H54 (cell line): ENCODE results near the gene FOSL2.

Source experiments
- DNase-seq: peaks from one replicate; pipeline ENCODE4 v3.0.0; 2011; ENCODE audit warnings: low spot score, mixed read lengths; ENCODE audit not compliant: insufficient read length
- FAIRE-seq: peaks from 3 replicates; lab custom pipeline; 2011; peaks lifted over from hg19 to GRCh38; lab: Jason Lieb, UNC
- POLR2A ChIP-seq: IDR thresholded peaks from 2 replicates; pipeline ENCODE4 v1.6.1; 2011; ENCODE audit warnings: low read depth, mild to moderate bottlenecking, low read length

Gene FOSL2

GRCh38 chr2:28413152-28413898, 20.7 kb downstream of the FOSL2 start:
- TF ChIP-seq POLR2A = no peak
- DNase-seq = no peak

GRCh38 chr2:28413899-28414295, 21.2 kb downstream of the FOSL2 start:
- FAIRE-seq (no peak), DNase-seq (no peak)
- no peak for TF ChIP-seq POLR2A

More at GRCh38 chr2:28413152-28413898, 20.7 kb downstream of the FOSL2 start:
- FAIRE-seq = no peak

GRCh38 chr2:28414583-28414982, 21.9 kb downstream of the FOSL2 start:
- no peak for FAIRE-seq
- DNase-seq = no peak
- TF ChIP-seq POLR2A = no peak

DNA sequence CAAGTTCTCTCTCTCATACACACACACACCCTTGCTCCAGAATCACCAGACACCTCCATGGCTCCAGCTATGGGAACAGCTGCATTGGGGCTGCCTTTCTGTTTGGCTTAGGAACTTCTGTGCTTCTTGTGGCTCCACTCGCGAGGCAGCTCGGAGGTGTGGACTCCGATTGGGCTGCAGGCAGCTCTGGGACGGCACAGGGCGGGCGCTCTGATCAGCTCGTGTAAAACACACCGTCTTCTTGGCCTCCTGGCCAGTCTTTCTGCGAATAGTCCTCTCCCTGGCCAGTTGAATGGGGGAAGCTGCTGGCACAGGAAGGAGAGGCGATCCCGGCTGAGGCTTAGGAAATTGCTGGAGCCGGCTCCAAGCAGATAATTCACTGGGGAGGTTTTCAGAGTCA, 22.4 kb downstream of the FOSL2 start:
- no peak for TF ChIP-seq POLR2A
- FAIRE-seq = no peak
- no peak for DNase-seq

DNA sequence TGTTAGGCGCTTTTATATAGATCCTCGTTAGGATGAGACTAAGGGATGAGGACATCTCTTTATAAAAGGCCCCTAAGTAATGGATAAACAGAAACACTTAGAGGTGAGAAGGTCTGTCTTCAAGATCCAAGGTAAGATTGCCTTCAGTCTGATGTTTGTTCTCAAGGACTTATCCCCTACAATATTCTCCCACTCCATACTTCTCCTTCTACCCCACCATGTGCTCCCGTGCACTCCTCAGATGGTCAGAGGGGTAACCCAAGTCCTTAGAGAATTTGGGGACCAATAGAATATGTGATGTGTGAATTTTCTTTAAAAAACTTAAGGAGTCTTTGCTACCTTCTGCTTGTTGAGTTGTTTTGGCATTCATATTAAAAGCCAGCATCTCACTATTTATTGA, 23.1 kb downstream of the FOSL2 start:
- FAIRE-seq (no peak), DNase-seq (no peak)
- no peak for TF ChIP-seq POLR2A

DNA sequence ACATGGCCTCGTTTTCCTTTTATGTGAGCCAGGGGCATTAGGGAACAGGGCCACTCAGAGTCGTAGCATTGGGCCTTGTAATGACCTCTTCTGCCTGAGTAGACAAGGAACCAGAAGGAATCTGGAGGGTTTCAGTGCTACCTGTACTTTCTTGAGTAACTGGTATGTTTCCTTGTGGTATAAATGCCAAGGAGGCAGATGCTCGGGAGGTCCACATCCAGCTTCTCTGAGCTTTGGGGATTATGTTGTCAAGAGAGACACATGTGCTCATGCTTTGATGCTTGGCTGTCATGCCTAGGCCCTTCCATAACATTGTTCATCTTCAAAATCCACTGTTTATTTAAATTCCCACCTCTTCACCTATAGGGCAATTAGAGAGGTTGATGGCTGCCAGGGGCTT, 26.3 kb downstream of the FOSL2 start:
- TF ChIP-seq POLR2A = no peak
- DNase-seq = no peak
- no peak for FAIRE-seq

DNA sequence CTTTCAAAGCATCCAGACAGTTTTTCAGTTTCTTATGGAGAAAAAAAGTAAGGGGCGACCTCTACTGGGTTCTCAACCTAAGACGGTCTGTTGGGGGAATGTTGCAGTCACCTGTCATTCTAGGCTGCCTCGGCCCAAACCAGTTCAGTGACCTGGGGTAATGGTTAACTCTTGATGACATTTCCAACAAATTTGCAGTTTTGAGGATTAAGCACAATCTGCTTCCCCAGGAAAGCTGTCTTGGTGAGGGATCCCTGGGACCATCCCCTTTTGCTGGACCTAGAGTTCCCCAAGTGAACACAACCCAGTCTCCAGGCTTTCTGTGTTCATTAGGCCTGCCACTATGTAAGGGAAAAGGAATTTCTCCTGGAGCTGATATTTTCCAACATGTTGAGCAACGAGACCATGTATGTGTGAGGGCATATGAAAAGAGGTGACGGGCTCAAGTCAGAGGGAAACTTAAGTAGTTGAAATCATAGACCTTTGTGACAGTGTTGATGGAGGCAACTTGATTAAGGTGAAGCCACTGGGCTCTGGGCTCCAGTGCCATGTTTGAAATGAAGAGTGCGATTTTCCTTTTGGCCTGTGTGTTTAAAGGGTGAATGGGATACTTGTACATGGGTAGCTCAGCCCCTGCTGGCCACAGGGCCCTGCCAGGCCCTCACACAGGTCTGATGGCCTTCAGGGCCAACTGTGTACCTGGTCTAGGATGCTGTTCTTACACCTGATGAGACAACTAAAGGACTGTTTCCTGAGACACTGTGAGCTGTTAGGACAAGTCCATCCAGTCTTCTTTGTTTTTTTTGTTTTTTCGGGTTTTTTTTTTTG, 27.0 kb downstream of the FOSL2 start:
- TF ChIP-seq POLR2A = no peak
- FAIRE-seq = no peak
- DNase-seq = no peak

DNA sequence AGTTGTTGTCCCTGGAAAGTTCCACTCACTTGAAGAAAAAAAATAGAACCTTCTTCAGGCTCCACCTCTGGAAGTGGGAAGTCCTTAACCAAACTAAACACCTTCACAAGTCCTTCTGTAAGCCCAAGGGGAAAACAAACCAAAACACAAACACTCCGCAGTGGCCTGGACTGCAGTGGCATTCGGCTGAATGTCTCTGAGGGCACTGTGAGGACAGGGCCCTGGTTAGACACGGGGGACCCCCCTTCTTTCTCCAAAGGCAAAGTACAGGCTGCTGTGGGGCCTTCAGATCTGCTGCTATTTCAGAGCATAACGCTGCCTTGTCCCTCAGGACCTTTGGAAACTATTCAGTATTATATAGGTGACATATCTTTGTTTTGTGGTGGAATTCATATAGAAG, 28.1 kb downstream of the FOSL2 start:
- DNase-seq (no peak), FAIRE-seq (no peak)
- TF ChIP-seq POLR2A = no peak

DNA sequence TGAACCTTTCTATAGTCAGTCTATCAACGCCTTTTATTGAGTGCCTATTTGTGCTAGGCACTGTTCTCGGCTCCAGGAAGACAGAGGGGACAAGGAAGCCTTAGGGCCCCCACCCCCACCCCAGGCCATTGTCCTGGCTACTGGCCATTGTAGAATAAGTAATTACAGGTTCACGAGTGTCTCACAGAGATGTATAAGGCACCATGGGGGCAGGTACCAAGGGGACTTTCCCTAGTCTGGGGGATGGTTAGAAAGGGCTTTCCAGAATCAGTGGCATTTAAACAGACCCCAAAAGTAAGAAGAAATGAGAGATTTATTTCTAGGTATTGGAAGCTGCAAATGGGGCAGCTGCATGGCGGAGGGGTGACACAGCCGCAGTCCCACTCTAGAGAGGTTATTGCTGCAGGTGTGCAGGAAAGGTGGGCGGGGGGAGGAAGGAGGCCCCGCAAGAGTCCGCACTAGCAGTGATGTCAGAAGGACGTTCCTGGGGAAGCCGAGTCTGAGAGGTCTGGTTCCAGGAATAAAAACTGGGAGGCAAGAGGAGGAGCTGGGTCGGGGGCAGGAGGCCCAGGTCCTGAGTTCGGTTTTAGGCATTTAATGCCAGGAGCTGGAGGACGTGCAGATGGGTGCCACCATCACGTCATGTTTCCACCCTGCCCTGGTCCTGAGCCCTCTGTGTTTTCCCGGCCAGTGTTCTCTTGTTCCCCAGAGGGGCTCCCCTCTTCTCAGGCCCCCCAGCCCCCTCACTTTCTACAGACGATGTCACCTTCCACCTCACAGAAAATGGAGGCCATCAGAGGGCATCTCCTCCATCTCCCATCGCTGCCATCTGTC, 30.5 kb downstream of the FOSL2 start:
- no peak for FAIRE-seq
- no peak for DNase-seq
- TF ChIP-seq POLR2A = no peak

DNA sequence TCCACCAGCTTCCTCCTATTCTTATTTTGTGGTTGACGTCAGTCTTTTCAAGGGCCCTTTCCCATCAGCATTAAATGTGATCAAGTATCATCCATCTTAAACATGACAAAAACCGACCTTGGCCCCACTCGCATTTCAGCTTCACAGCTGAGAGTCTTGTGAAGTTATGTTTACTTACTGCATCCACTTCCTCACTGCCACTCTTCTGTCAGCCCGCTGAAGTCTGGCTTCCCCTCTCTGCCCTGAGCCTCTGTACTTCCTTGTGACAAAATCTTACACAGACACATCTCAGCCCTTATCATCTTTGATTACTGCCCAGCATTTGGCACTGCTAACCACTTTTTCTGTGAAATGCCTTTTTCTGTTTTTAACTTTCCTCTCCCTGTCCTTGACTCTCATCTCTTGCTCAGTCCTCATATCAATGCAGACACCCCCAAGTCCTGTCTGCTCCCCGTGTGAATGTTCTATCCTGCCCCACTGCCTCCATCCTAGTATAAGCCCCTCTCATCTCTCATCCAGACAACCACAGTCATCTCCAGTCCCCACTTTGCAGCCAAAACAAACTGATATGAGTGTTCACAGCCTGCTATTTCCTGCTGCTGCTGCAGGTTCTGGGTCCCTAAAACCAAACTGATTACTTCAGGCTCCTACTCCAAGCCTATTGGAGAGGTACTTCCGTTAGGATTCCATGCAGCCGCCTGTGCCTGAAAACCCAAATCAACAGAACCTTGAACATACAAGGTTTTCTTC, 31.4 kb downstream of the FOSL2 start:
- no peak for DNase-seq
- TF ChIP-seq POLR2A = no peak

GRCh38 chr2:28424799-28425463, 32.3 kb downstream of the FOSL2 start:
- DNase-seq = no peak
- no peak for FAIRE-seq
- TF ChIP-seq POLR2A = no peak

More for the DNA sequence above, 31.4 kb downstream of the FOSL2 start:
- FAIRE-seq = no peak

DNA sequence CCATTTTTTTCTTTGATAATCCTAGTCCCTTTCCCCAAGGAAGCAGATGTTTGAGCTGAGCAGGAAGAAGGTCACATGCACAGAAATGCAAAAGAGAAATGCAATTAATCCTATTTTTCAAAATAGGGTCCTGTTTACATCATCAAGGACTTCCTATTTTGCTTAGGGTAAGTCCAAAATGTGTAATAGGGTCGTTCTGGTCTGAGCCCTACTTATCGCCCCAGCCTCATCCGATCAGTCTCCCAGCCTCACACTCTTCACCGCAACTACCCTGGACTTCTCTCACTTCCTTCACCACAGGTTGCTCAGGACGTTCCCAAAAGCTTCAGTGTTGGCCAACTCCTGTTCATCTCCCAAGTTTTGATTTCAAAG, 32.8 kb downstream of the FOSL2 start:
- no peak for DNase-seq
- FAIRE-seq = no peak
- no peak for TF ChIP-seq POLR2A
